Chondrocyte (in vitro differentiated cells): ENCODE measurements around the gene PBRM1. TPM values are rescaled to one million over a fixed set of nuclear protein-coding genes. Genes with fewer than 3 reads are reported as not detected.

ENCODE experiments used
- DNase-seq: peaks from one replicate; pipeline ENCODE4 v3.0.0; 2021; ENCODE audit warnings: mixed read lengths, low spot score
- H3K27ac Mint-ChIP-seq: one replicate; pipeline ENCODE4 v1.8.0; 2021; ENCODE audit warnings: mild to moderate bottlenecking, moderate library complexity, mixed read lengths; ENCODE audit not compliant: unreplicated experiment
- H3K27me3 Mint-ChIP-seq: 2 replicates; pipeline ENCODE4 v1.8.0; 2021; ENCODE audit warnings: low read depth, mixed read lengths
- H3K36me3 Mint-ChIP-seq: 2 replicates; pipeline ENCODE4 v1.8.0; 2021; ENCODE audit warnings: low read depth, mixed read lengths
- H3K4me1 Mint-ChIP-seq: 2 replicates; pipeline ENCODE4 v1.8.0; 2021; ENCODE audit warnings: low read depth, mild to moderate bottlenecking, mixed read lengths
- H3K4me3 Mint-ChIP-seq: one replicate; pipeline ENCODE4 v1.8.0; 2021; ENCODE audit warnings: mild to moderate bottlenecking, moderate library complexity, mixed read lengths; ENCODE audit not compliant: unreplicated experiment
- H3K9me3 Mint-ChIP-seq: 2 replicates; pipeline ENCODE4 v1.8.0; 2021; ENCODE audit warnings: low read depth, mixed read lengths
- total RNA-seq: library from RNA; stranded (reverse); gene quantifications from 3 replicates; pipeline ENCODE4 v1.2.1, GENCODE V29; 2021
- TF ChIP-seq, protein P1 (sequence below): fragments of 200-600 bp; sonication (generic); IDR thresholded peaks from 2 replicates; pipeline ENCODE4 v1.5.0; 2021; ENCODE audit warnings: antibody characterized with exemption, mild to moderate bottlenecking, moderate library complexity

Gene PBRM1
- total RNA-seq, 1 donor from 2014 or later, result 69.0 TPM

DNA sequence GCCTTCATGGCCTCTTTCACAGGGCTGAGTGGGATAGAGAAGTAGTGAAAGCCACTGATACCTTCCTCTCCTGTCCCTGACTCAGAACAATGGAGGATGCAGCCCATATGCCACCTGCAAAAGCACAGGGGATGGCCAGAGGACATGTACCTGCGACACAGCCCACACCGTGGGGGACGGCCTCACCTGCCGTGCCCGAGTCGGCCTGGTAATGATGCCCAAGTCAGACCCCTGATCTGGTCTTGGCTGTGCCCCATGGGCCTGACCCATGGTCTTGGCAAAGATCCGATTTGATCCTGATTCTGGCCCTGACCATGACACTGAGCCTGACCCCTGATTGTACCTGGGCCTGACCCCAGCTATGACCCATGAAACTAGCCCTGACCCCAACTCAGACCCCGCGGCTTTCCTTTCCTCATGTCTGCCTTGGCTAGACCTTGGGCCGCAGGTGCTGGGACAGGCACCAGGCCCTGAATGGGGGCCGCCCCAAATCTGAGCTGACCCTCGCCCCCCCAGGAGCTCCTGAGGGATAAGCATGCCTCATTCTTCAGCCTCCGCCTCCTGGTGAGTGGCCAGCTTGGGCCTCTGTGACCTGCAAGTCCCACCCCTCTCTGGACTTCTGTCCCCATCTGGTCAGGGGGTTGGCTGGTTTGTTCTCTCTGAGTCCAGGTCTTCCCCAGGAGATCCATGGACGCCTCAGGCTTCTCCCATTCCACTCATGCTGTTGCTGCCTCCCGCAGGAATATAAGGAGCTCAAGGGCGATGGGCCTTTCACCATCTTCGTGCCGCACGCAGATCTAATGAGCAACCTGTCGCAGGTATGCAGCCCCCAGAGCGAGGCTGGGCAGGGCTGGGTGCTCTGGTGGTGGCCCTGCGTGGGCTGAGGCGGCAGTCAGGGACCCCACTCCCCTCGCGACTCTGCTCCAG is 167.7 kb downstream of the PBRM1 start:
- Mint-ChIP-seq H3K36me3 (no peaks in the 10 kb centered on the region), H3K27ac (no peak overlapping the region), H3K9me3 (no peaks in the 10 kb centered on the region), H3K4me1 (no peaks in the 10 kb centered on the region), H3K4me3 (no peak overlapping the region), H3K27me3 (no peaks in the 10 kb centered on the region)
- TF ChIP-seq, protein P1, sequence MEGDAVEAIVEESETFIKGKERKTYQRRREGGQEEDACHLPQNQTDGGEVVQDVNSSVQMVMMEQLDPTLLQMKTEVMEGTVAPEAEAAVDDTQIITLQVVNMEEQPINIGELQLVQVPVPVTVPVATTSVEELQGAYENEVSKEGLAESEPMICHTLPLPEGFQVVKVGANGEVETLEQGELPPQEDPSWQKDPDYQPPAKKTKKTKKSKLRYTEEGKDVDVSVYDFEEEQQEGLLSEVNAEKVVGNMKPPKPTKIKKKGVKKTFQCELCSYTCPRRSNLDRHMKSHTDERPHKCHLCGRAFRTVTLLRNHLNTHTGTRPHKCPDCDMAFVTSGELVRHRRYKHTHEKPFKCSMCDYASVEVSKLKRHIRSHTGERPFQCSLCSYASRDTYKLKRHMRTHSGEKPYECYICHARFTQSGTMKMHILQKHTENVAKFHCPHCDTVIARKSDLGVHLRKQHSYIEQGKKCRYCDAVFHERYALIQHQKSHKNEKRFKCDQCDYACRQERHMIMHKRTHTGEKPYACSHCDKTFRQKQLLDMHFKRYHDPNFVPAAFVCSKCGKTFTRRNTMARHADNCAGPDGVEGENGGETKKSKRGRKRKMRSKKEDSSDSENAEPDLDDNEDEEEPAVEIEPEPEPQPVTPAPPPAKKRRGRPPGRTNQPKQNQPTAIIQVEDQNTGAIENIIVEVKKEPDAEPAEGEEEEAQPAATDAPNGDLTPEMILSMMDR, result no peak
- DNase-seq, result no peak

DNA sequence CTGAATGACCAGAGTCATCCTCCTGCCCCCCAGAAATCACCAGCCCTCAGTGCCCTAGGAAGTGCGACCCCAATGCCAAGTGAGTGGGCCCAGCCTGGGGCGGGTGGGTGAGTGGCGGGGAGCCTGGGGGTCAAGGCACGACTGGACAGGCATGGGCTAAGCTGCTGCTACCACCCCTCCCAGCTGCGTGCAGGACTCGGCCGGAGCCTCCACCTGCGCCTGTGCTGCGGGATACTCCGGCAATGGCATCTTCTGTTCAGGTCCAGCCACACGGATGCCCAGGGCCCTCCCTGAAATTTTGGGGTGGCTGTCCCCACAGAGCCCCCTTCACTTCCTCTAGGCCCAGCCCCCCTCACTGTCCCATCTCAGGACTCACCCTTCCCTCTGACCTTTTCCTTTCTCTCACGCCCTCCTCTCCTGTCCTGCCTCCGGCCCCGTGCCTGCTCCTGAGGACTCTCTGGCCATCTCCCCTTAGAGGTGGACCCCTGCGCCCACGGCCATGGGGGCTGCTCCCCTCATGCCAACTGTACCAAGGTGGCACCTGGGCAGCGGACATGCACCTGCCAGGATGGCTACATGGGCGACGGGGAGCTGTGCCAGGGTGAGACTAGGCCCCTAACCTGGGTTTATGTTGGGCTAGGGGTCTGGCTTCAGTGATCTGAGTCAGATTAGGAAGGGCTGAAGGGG is 169.1 kb downstream of the PBRM1 start:
- TF ChIP-seq, protein P1, result no peak
- no peak overlapping the region for H3K27ac Mint-ChIP-seq
- H3K36me3 Mint-ChIP-seq, result no peaks in the 10 kb centered on the region
- no peaks in the 10 kb centered on the region for H3K4me1 Mint-ChIP-seq
- no peak for DNase-seq
- no peak overlapping the region for H3K4me3 Mint-ChIP-seq
- no peaks in the 10 kb centered on the region for H3K9me3 Mint-ChIP-seq
- peaks cover 3% of the 10 kb centered on the region for H3K27me3 Mint-ChIP-seq

DNA sequence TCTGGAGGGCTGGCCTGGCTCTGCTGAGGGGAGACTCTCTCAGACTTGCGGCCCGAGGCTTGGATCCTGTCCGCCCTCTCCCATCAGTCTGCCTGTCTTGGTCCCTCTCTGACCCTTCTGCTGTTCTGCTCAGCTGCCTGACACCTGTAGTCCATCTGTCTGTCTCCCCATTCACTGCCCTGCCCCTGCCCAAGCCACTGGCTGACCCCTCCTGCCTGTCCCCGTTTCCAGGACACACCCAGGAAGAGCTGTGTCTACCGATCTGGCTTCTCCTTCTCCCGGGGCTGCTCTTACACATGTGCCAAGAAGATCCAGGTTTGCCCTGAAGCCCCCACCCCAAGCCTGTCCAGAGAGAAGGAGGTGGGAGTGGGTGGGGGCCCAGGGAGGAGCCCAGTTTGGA is 170.5 kb downstream of the PBRM1 start:
- DNase-seq, result no peak
- TF ChIP-seq, protein P1, result no peak
- Mint-ChIP-seq H3K36me3 (no peaks in the 10 kb centered on the region), H3K4me1 (no peaks in the 10 kb centered on the region), H3K4me3 (no peak overlapping the region), H3K9me3 (no peaks in the 10 kb centered on the region), H3K27ac (no peak overlapping the region), H3K27me3 (peaks cover 3% of the 10 kb centered on the region)

GRCh38 chr3:52514576-52514975 is 171.1 kb downstream of the PBRM1 start:
- Mint-ChIP-seq H3K4me1 (no peaks in the 10 kb centered on the region), H3K36me3 (no peaks in the 10 kb centered on the region), H3K9me3 (no peaks in the 10 kb centered on the region), H3K27me3 (peaks cover 3% of the 10 kb centered on the region), H3K27ac (no peak overlapping the region), H3K4me3 (no peak overlapping the region)
- TF ChIP-seq, protein P1, result no peak
- no peak for DNase-seq

DNA sequence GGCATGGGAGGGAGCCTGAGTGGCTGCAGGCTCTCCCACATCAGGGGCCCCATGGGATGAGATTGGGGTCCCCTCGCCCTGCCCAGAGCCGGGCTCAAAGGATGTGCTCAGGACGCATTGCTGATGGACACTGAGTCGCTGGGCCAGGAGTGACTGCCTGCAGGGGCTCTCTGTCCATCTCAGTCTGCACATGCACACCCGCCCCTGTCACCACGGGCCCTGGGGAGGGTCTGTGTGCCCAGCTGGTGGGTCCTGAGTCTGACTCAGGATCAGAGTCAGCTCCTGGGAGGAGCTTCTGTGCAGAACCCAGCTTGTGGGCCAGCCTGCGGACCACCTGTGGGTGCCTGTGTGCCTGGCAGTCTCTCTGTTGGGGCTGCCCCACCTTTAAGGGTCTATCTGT is 172.4 kb downstream of the PBRM1 start:
- H3K4me3 Mint-ChIP-seq, result no peak overlapping the region
- H3K4me1 Mint-ChIP-seq, result no peaks in the 10 kb centered on the region
- H3K27me3 Mint-ChIP-seq, result peaks cover 3% of the 10 kb centered on the region

More for the DNA sequence above, 172.4 kb downstream of the PBRM1 start:
- no peaks in the 10 kb centered on the region for H3K36me3 Mint-ChIP-seq
- DNase-seq, result no peak
- H3K9me3 Mint-ChIP-seq, result no peaks in the 10 kb centered on the region
- no peak overlapping the region for H3K27ac Mint-ChIP-seq
- TF ChIP-seq, protein P1, result no peak
